K562 (cell line): ENCODE measurements around the gene KMT2E. TPM values are rescaled to one million over a fixed set of nuclear protein-coding genes. Genes with fewer than 3 reads are reported as not detected.

ENCODE experiments used
- ATAC-seq: fragments of 200-7000 bp; cut with Tn5 transposase; 3 replicates; pipeline ENCODE4 v1.9.1; 2020; ENCODE audit warnings: moderate library complexity
- BruUV-seq: library from RNA; stranded (reverse); fragments of 400-500 nt; replicated peaks from 2 replicates; lab custom pipeline; 2021; lab: Mats Ljungman, UMichigan
- CTCF ChIA-PET: fragments of 300-600 bp; formaldehyde crosslinking; extraction: SDS; loops from one replicate; lab custom pipeline; 2021; ENCODE audit warnings: low intra/inter-chr PET ratio; lab: Yijun Ruan, JAX
- POLR2A ChIA-PET: fragments of 300-600, 350-650 bp; sonication (Branson Sonifier 250); formaldehyde crosslinking; extraction: SDS; loops from one replicate; lab custom pipeline; 2021; ENCODE audit warnings: antibody characterized with exemption, inconsistent platforms; lab: Yijun Ruan, JAX
- DNase-seq, 4 experiments: peaks; one replicate each; pipeline versions ENCODE4 v3.0.0 to v3.0.0-alpha.2; 2011 to 2018; ENCODE audit warnings: low spot score in 3 of 4, mixed read lengths in 3 of 4; ENCODE audit errors: extremely low read depth in 1 of 4
- FAIRE-seq: peaks from 2 replicates; lab custom pipeline; 2011; peaks lifted over from hg19 to GRCh38; lab: Jason Lieb, UNC
- H2AFZ ChIP-seq: 2 replicates; pipeline ENCODE4 v1.6.0; 2011; ENCODE audit warnings: low read depth, low read length, control low read depth, inconsistent platforms
- H3K27ac ChIP-seq: fragments of 200-600 bp; 3 replicates; pipeline ENCODE4 v1.8.0; 2011; ENCODE audit warnings: low read depth, mild to moderate bottlenecking, control low read depth, inconsistent platforms, low read length, moderate library complexity, mixed read lengths; ENCODE audit errors: extremely low read depth
- H3K27me3 ChIP-seq, 2 experiments: fragments of 300-600 bp in 1 of 2; 2 replicates in 1 of 2; 3 replicates in 1 of 2; pipeline versions ENCODE4 v1.6.0 to v1.8.0; 2011; ENCODE audit warnings: inconsistent platforms in 2 of 2, low read length in 2 of 2, mild to moderate bottlenecking in 1 of 2, mixed read lengths in 1 of 2, moderate library complexity in 1 of 2; ENCODE audit not compliant: control insufficient read depth in 2 of 2, insufficient read depth in 2 of 2
- H3K36me3 ChIP-seq: fragments of 300-600 bp; 3 replicates; pipeline ENCODE4 v1.8.0; 2011; ENCODE audit warnings: mild to moderate bottlenecking, low read length, inconsistent platforms; ENCODE audit not compliant: control insufficient read depth, insufficient read depth
- H3K4me1 ChIP-seq, 2 experiments: fragments of 200-600 bp in 1 of 2; replicated peaks in 1 of 2; 2 replicates in 1 of 2; 3 replicates in 1 of 2; pipeline versions ENCODE4 v1.5.1 to v1.8.0; 2011; ENCODE audit warnings: inconsistent platforms in 2 of 2, low read length in 2 of 2, mild to moderate bottlenecking in 1 of 2, mixed read lengths in 1 of 2, moderate library complexity in 1 of 2; ENCODE audit not compliant: control insufficient read depth in 2 of 2, insufficient read depth in 2 of 2
- H3K4me2 ChIP-seq: 2 replicates; pipeline ENCODE4 v1.6.1; 2011; ENCODE audit warnings: low read length, control low read depth, inconsistent platforms, mixed read lengths; ENCODE audit not compliant: insufficient read depth
- H3K4me3 ChIP-seq: fragments of 200-600 bp; sonication (generic), shearing (Covaris generic); 2 replicates; pipeline ENCODE4 v1.5.1; 2016; ENCODE audit warnings: control low read depth, inconsistent platforms
- H3K79me2 ChIP-seq: fragments of 200-600 bp; 3 replicates; pipeline ENCODE4 v1.8.0; 2011; ENCODE audit warnings: low read length, inconsistent platforms; ENCODE audit not compliant: control insufficient read depth, insufficient read depth
- H3K9ac ChIP-seq, 2 experiments: 2 replicates each; pipeline versions ENCODE4 v1.6.0 to v1.6.1; 2011; ENCODE audit warnings: low read depth in 2 of 2, low read length in 2 of 2, control low read depth in 1 of 2, inconsistent platforms in 1 of 2, mild to moderate bottlenecking in 1 of 2, mixed read lengths in 1 of 2; ENCODE audit not compliant: insufficient read depth in 1 of 2
- H3K9me1 ChIP-seq: one replicate; pipeline ENCODE4 v1.6.0; 2011; ENCODE audit warnings: inconsistent platforms, mild to moderate bottlenecking, low read length, moderate library complexity; ENCODE audit not compliant: control insufficient read depth, insufficient read depth
- H3K9me3 ChIP-seq: replicated peaks from 2 replicates; pipeline ENCODE4 v1.5.1; 2011; ENCODE audit warnings: low read depth, low read length, inconsistent platforms; ENCODE audit not compliant: control insufficient read depth, insufficient read depth
- H4K20me1 ChIP-seq: replicated peaks from 2 replicates; pipeline ENCODE4 v1.6.1; 2011; ENCODE audit warnings: low read length, inconsistent platforms, mixed read lengths; ENCODE audit not compliant: control insufficient read depth, insufficient read depth
- ELF1 ChIP-seq: fragments of 200-800 bp; sonication (Bioruptor generic); IDR thresholded peaks from 2 replicates; pipeline ENCODE4 v1.6.1; 2016; ENCODE audit warnings: missing genetic modification characterization, missing compliant biosample characterization
- ZNF212 ChIP-seq: fragments of 450-650 bp; formaldehyde crosslinking; IDR thresholded peaks from 2 replicates; pipeline ENCODE4 v1.4.0; 2020; ENCODE audit warnings: mild to moderate bottlenecking
- ZNF766 ChIP-seq: fragments of 200-800 bp; sonication (Bioruptor generic); conservative IDR thresholded peaks from 2 replicates; pipeline ENCODE4 v1.6.1; 2016; ENCODE audit warnings: missing genetic modification characterization, missing compliant biosample characterization
- WGBS: fragments of 100-300 bp; shearing (Covaris generic); methylation state at CpG from one replicate; pipeline ENCODE4 v1.1.6; 2016; ENCODE audit warnings: low coverage, mixed read lengths; ENCODE audit not compliant: insufficient coverage; ENCODE audit errors: missing lambda C conversion rate; 5-methylcytosine and 5-hydroxymethylcytosine counted together
- in situ Hi-C: fragments of 300-500 bp; cut with MboI; formaldehyde crosslinking; loops from 4 replicates; pipeline ENCODE4 v1.15.0; 2018; ENCODE audit warnings: inconsistent platforms, mixed read lengths
- intact Hi-C: fragments of 100-400 bp; cut with micrococcal nuclease; formaldehyde crosslinking; loops from 2 replicates; pipeline ENCODE4 v1.14.2; 2022
- polyA plus RNA-seq, 8 experiments: library from polyadenylated mRNA; depleted of rRNA in 4 of 8; stranded (reverse) in 5 of 8; unstranded in 3 of 8; fragments of >200 nt; fragmentation: Nextera tagmentation in 2 of 8; fragmentation: Illumina TruSeq in 1 of 8; extraction: Ambion mirVana in 2 of 8; extraction: Trizol in 1 of 8; gene quantifications; 2 replicates each; pipeline versions ENCODE4 v1.2.1 to v1.2.3, GENCODE V29; 2011 to 2014; ENCODE audit warnings: inconsistent platforms in 1 of 8, missing spikeins in 1 of 8
- total RNA-seq, 7 experiments: library from RNA; depleted of rRNA in 6 of 7; stranded (reverse); fragments of >200 nt in 6 of 7; fragmentation: Illumina TruSeq in 2 of 7; extraction: Trizol in 2 of 7; gene quantifications; 2 replicates each; pipeline versions ENCODE4 v1.2.1 to v1.2.3, GENCODE V29; 2011 to 2021; ENCODE audit warnings: low replicate concordance in 1 of 7
- TF ChIP-seq, protein P1 (sequence below): fragments of 250-450 bp; sonication (Bioruptor Pico); IDR thresholded peaks from 2 replicates; pipeline ENCODE4 v1.8.0; 2022; ENCODE audit warnings: inconsistent platforms

Gene KMT2E
- total and polyA plus RNA-seq, 9 of the 15 experiments (the other 6 are each of a cell fraction or from before 2014, with no cell fraction given) = 8.9 to 55.3 (median 38.1) TPM

DNA sequence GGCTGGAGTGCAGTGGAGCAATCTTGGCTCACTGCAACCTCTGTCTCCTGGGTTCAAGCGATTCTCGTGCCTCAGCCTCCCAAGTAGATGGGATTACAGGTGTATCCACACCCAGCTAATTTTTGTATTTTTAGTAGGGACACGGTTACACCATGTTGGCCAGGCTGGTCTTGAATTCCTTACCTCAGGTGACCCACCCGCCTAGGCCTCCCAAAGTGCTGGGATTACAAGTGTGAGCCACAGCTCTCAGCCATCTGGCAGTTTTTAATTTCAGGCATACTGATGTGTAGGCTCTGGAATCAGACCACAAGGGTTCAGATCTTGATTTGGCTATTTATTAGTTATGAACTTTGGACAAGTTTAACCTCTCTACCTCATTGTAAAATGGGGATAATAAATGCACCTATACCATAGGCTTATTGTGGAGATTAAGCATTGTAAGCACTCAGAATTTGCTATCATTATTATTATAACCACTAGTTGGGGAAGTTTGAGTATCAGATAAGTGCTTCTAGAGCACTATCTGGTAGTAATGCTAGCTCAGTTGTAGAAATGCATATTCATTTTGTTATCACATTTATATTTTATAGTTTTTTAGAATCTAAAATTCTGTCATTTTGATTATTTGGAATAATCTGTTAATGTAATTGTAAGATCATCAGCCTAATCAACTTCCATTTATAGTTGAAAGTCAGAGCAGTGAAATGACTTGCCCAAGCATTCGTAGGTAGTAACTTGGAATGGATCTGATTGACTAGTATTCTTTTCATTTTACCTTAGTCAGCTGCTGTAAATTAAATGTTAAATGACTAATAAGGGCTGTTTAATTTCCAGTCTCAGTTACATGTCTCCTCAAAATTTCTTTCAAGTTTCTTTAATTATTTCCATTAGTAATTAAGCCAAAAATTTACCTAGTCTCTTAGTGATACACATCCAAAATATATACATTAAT, 22.5 kb downstream of the KMT2E start:
- BruUV-seq = no TSS peak
- H3K79me2 ChIP-seq = peaks cover 96% of the 10 kb centered on the region
- no peaks in the 10 kb centered on the region for H3K9me1 ChIP-seq
- intact Hi-C loops = no loop called here
- ChIA-PET CTCF (no interaction called here), POLR2A (interaction anchor here (0.6 to 2.4 kb wide), 11 partner anchors 8 to 50 kb away, joined by 3 to 9 read pairs (median 3); no protein-coding TSS in a partner anchor)
- H3K4me3 ChIP-seq = no peak overlapping the region
- no peaks in the 10 kb centered on the region for H3K27me3 ChIP-seq
- ATAC-seq (peak; percentile 13), DNase-seq (no peak), FAIRE-seq (no peak)
- H3K9ac ChIP-seq = no peak overlapping the region; a peak in 1 of 4 replicates
- H2AFZ ChIP-seq = no peak overlapping the region
- WGBS = 67% methylated on average over 5 of the region's 5 CpGs
- H3K4me2 ChIP-seq = 0 out of 2 replicates have a peak overlapping the region, but pooled peaks have one; percentile 4
- H3K27ac ChIP-seq = no peak overlapping the region
- TF ChIP-seq, protein P1, sequence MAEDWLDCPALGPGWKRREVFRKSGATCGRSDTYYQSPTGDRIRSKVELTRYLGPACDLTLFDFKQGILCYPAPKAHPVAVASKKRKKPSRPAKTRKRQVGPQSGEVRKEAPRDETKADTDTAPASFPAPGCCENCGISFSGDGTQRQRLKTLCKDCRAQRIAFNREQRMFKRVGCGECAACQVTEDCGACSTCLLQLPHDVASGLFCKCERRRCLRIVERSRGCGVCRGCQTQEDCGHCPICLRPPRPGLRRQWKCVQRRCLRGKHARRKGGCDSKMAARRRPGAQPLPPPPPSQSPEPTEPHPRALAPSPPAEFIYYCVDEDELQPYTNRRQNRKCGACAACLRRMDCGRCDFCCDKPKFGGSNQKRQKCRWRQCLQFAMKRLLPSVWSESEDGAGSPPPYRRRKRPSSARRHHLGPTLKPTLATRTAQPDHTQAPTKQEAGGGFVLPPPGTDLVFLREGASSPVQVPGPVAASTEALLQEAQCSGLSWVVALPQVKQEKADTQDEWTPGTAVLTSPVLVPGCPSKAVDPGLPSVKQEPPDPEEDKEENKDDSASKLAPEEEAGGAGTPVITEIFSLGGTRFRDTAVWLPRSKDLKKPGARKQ (CRISPR knock-in tag) = peak; percentile 69; the same call in 1 of the 2 replicates
- TF ChIP-seq ZNF766 (CRISPR knock-in tag) (no peak), ELF1 (tag) (0 out of 2 replicates have a peak, but pooled peaks have one; percentile 28), ZNF212 (CRISPR knock-in tag) (no peak)
- H3K4me1 ChIP-seq = peaks cover 11 to 14% of the 10 kb centered on the region in 2 experiments; a peak in 3 of 5 replicates
- in situ Hi-C loops = no loop called here
- H3K36me3 ChIP-seq = peaks cover 37% of the 10 kb centered on the region
- no peaks in the 10 kb centered on the region for H3K9me3 ChIP-seq
- peaks cover 24% of the 10 kb centered on the region for H4K20me1 ChIP-seq
